Activated CD4-positive, CD25-positive, alpha-beta regulatory T cell treated with anti-CD3 and anti-CD28 coated beads, Interleukin-2, amount 50 U/mL, for 72 hours (primary cell): ENCODE data around the gene TNFSF15.
A peak's percentile ranks its signal among the peaks of the same experiment; 100 is the strongest.
"Not testable (repeated sequence)": the region's sequence is repeated elsewhere in the genome, so short reads cannot be mapped to it uniquely, and the experiment has no call there.

Source experiments
- DNase-seq: peaks from one replicate; pipeline ENCODE4 v3.0.0; 2021

Gene TNFSF15

DNA sequence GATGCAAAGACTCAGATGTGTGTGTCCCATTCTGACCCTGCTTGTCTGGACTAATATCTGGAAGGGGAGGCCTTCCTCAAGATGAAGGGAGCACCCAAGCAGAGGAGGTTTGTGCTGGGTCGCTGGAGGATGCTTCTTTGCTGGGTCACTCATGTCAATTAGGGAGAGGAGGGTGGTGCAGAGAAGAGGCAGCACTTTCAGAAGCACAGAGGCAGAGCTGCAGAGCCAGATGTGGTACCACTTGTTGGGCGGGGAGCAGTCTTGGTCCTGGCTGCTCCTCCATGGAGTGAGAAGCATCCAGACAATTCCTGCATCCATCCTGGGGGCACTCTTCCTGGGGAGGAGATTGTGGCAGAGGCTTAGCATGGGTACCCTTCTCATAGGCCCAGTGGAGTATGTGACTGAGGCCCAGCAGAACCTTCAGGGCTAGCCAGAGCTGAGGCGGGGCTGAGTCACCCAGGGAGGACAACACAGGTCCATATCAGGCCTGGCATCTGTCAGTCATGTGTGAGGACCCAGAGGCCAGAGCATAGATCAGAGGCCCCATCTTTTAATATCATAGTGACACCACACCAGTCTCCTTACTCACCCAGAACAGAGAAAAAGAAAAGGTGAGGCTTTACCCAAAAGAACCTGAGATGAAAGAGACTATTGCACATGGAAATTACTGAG lies 59.8 kb downstream of the TNFSF15 start:
- no peak for DNase-seq

DNA sequence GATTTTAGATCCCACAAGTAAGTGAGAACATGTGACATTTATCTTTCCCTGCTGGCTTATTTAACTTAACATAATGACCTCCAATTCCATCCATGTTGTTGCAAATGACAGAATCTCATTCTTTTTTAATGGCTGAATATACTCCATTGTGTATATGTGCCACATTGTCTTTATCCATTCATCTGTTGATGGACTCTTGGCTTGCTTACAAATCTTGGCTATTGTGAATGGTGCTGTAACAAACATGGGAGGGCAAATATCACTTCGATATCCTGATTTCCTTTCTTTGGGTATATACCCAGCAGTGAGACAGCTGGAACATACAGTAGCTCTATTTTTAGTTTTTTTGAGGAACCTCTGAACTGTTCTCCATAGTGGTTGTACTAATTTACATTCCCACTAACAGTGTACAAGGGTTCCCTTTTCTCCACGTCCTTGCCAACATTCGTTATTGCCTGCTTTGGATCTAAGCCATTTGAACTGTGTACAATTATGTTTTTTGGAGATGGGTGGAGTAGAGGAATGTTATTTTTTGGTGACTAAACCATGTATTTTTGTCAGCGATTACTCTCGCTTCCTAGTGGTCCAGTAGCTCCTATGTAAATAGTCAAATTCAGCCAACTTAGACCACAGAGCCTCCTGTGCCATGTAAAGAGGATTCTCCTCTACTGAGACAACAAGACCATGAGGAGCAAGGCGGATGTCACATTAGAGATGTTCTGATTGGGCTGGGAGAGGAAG lies 60.6 kb downstream of the TNFSF15 start:
- no peak for DNase-seq

DNA sequence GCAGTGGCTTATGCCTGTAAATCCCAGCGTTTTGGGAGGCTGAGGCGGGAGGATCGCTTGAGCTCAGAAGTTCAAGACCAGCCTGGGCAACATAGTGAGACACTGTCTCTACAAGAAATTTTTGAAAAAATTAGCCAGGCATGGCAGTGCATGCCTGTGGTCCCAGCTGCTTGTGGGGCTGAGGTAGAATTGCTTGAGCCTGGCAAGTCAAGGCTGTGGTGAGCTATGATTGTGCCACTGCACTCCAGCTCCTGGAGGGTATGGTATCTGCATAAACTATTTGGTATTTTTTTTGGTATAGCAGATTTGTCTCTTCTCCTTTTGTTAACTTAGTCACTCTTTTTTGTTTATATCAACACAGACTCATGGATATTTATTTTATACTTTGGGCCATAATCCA lies 62.4 kb downstream of the TNFSF15 start:
- DNase-seq: no peak

DNA sequence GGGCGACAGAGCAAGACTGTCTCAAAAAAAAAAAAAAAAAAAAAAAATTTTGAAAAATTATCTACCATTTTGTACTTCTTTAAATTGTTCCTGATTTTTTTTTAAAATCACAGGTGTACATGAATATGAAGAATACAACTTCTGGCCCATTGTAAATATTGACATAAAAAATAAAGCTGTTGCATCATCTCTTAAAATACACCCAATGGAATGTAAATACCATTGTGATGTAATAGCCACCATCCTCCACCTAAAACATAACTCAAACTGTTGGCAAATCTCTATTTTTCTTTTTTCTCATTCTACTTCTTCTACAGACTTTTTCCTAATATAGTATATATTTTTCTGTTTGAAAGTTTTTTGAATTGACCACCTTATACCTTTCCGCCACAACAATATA lies 62.9 kb downstream of the TNFSF15 start:
- no peak for DNase-seq

DNA sequence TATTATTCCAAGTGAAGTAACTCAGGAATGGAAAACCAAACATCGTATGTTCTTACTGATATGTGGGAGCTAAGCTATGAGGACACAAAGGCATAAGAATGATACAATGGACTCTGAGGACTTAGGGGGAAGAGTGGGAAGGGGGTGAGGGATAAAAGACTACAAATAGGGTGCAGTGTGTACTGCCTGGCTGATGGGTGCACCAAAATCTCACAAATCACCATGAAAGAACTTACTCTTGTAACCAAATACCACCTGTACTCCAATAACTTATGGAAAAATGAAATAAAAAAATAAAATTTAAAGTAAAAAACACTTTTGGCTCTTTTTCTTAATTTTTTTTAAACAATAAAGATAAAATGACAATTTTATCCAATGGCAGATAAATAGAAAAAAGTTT lies 64.3 kb downstream of the TNFSF15 start:
- DNase-seq: not testable (repeated sequence)

DNA sequence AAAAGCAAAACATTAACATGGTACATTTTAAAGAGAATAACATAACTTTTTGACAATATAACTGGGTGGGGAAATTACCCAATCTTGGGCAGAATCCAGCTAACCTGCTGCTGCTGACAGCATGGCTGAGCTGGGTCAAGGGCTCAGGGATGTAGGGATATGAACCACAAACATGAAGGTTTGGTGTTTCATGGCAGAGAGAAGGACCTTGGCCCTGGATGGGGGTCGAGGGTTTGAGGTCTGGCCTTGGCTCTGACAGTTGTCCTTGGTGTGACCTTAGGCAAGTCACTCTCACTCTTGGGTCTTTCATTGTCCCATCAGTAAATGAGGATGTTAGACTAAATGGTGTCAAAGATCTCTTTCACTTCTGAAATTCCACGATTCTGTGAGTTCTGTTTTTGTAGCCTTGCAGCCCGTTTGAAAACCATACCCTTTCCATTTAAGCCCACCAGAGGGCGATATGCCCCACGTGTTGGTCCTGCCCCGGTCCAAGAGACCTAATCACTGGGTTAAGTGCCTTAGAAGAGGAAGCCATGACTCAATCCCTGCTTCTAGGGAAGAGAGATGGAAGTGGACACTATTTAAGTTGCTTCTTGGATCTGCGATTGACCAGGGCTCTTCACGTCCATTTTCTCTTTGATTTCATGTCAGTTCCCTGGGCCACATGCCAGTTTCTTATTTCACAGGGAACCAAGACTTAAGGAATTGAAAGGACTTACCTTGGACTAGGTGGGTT lies 67.1 kb downstream of the TNFSF15 start:
- peak; percentile 65 for DNase-seq

DNA sequence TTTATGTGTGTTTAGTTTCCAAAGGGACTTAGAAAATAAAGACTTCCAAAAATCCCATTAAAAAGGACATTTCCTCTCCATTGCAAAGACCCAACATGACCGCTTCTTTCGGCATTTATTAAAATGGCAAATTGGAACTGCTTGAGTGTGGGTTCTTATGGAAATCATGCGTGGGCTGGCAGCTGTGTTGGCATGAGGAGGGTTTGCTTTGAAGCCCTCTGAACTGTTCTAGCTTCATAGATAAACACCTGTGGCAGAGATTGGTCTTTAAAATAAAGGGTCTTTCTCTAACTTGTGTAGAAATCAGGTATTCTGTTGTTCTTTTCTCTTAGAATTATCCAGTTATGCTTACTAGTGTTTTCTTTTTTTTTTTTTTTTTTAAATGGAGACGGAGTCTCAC lies 68.0 kb downstream of the TNFSF15 start:
- no peak for DNase-seq

DNA sequence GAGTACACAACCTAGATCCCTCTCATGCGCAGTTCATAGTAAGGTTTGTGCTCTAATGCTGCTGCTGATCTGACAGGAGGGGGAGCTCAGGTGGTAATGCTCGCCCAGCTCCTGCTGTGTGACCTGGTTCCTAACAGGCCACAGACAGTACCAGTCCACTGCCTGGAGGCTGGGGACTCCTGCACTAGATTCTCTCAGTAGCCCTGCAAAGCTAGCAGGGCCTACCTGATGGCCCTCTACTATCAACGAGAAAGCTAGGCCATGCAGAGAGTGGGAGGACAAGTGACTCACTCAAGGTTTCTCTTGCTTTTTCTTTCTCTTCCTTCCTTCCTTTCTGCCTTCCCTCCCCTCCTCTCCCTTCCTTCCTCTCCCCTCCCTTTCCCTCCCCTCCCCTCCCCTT lies 68.7 kb downstream of the TNFSF15 start:
- DNase-seq: no peak

DNA sequence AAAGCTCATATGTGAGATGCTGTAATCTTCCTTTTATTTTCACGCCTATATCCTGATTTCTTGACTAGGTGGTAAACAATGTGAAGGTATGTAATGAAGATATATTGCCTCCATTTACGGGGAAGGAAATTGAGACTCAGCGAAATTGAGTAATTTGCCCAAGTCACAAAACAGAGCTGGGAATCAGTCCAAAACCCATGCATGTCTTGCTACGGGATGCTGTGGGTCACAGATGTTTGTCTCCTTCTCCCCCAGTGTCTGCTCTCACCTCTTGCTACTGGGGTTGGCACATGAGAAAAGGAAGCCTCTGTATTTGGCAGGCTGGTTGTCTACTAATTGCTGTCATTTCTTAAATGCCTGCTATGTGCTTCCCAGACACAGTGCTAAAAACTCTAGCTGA lies 70.1 kb downstream of the TNFSF15 start:
- no peak for DNase-seq

DNA sequence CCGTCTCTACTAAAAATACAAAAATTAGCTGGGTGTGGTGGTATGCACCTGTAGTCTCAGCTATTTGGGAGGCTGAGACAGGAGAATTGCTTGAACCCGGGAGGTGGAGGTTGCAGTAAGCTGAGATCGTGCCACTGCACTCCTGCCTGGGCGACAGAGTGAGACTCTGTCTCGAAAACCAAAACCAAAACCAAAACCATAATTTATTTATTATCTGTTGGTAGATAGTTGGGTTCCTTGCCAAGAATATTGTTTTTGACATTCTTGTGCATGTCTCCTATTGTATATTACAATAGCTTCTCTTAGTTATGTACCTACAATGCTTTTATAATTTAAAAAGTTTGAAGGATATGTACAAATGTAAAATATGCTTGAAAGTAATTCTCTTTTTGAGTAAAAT lies 70.7 kb downstream of the TNFSF15 start:
- DNase-seq: not testable (repeated sequence)
